Measurements from ENCODE around the gene ATN1.

ATN1 gene

DNA sequence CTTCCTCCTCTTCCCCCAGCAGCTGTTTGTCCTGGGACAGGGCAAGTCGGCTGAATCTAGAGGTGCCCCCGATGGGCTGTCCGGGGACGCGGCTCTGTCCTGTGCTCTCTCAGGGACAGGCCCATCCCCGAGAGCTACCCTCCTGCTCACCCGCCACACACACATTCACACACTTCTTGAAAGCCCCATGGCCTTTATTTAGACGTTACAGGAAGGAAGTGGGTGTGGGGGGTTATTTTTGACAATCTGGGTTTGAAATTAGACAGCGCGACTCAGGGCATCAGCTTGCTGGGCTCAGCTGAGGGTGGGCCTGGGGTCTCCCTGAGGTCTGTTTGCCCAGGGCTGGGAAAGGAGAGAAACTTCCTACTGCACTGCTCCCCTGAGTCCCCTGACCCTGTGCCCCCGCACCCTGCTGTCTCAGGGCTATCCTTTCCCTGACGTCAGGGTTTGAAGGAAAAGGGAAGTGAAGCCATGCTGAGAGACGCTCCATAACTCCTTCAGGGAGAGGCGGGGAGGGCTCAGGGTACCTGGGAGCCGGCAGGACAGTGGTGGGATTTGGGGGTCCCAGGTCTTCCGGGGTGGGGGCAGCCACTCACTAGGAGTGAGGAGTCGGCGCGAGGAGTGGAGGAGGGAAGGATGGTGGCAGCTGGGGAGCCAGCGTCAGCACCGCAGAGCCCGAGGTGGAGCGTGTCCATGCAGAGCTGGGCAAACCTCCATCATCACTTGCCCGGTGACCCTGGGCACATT lies 31.5 kb downstream of the ATN1 start:
- peak; percentile 88 for DNase-seq

DNA sequence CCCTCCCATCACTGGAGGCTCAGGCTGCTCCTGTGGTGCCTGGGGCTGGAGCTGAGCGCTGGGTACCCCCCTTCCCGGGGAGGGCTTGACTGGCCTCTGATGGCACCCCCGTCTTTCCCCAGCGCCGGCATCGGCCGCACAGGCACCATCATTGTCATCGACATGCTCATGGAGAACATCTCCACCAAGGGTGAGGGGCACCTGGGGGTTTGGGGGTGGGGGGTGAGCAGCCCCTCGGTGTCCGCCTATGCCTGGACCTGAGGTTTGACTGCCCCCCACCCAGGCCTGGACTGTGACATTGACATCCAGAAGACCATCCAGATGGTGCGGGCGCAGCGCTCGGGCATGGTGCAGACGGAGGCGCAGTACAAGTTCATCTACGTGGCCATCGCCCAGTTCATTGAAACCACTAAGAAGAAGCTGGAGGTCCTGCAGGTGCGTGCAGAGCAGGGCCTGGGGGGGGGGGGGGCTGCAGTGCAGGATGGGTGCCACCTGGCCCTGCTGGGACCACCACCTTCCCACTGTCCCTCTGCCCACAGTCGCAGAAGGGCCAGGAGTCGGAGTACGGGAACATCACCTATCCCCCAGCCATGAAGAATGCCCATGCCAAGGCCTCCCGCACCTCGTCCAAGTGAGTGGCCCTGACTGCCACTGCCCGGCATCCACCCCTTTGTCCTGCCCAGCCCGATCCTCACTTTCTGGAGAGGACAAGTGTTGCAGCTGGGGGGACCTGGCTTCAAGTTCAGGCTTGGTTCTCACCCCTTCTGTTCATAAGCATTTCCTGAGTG lies 32.2 kb downstream of the ATN1 start:
- no peak for DNase-seq

DNA sequence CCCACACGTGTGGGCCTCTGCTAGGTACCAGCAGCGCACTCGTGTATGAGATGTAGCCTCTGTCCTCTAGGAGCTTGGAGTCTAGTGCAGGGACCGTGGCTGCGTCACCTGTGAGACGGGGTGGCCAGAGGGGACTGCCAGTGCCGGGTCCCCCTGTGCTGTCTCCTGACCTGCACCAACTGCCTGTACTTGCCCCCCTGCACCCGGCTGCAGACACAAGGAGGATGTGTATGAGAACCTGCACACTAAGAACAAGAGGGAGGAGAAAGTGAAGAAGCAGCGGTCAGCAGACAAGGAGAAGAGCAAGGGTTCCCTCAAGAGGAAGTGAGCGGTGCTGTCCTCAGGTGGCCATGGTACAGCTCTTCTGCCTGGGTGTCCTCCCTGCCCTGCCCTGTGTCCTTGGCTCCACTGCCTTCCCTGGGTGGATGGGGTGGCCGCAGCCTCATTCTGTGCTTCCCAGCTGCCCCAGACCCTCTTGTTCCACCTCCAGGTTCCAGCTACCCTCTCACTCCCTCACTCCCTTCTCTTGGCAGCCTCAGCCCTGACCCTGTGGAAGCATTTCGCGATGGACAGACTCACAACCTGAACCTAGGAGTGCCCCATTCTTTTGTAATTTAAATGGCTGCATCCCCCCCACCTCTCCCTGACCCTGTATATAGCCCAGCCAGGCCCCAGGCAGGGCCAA lies 33.0 kb downstream of the ATN1 start:
- DNase-seq: no peak

DNA sequence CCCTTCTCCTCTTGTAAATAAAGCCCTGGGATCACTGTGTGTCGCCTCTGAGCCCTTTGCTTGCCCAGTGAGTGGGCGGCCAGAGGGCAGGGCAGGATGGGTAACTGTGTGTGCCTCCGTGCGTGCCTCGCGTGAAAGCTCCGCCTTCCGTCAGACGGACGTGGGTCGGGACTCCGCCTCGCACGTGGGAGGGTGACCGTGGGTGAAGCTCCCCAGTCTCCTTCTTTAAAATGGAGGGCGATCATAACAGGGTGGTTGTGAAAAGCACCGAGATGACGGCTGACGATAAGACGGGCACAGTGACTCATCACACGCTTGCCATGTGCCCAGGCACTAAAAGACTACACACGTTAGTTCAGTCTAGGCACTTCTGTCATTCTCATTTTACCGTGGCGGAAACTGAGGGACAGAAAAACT lies 33.5 kb downstream of the ATN1 start:
- DNase-seq: peak; percentile 89

DNA sequence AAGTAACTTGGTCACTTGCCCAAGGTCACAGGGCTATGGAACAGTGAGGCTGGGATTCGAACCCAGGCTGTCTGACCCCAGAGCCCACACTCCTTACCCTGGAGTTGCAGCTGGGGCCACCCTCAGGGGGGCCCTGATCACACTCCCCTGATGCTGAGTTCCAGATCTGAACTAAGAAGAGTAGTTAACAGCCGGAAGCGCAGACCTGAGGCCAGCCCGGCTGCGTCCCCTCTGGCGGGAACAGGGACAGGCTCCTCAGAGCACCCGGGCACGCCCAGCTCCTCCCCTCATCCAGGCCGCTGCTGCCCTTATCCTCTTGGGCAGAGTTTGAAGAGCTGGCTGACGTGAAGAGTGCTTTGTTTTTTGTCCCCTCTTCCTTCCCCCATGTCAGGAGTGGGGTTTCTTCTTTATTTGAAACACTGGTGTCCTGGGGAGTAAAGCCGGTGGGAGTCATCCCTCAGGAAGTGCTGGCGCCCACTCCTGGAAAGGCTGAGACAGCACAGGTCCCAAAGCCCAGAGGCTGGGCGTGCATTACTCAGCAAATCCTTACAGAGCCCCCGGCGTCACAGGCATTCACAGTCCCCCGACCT lies 34.0 kb downstream of the ATN1 start:
- no peak for DNase-seq

DNA sequence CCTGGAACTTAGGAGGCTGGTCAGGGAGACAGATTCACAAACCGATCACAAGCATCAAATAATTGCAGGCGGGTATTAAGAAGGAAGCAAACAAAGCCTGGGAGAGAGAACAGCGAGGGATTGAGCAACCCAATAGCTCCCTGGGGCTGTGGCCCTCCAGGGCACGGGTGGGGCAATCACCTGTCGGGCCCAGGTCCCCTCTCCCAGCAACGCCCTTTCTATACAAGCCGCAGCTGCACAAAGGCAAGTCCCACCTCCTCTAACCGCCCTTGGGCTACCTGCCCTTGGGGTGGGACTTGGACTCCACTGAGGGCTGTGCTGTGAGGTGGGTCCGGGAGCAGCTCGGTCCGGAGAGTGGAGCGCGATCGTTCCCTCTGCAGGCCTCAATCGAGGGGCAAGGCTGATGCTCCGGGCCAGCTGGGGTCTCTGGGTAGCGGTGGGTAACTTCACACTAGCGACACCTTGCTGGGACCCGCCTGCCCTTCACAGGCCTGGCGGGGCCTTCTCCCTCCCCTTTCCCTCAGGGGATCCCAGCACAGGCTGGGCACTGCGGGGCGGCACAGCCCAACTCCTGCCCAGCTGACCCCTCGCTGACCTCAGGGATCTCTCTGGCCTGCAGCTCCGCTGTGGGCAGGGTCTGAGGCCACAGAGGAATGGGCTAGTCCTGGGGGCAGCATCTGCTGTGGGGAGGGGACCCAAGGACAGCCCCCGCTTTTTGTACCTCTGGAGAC lies 34.7 kb downstream of the ATN1 start:
- DNase-seq: no peak

DNA sequence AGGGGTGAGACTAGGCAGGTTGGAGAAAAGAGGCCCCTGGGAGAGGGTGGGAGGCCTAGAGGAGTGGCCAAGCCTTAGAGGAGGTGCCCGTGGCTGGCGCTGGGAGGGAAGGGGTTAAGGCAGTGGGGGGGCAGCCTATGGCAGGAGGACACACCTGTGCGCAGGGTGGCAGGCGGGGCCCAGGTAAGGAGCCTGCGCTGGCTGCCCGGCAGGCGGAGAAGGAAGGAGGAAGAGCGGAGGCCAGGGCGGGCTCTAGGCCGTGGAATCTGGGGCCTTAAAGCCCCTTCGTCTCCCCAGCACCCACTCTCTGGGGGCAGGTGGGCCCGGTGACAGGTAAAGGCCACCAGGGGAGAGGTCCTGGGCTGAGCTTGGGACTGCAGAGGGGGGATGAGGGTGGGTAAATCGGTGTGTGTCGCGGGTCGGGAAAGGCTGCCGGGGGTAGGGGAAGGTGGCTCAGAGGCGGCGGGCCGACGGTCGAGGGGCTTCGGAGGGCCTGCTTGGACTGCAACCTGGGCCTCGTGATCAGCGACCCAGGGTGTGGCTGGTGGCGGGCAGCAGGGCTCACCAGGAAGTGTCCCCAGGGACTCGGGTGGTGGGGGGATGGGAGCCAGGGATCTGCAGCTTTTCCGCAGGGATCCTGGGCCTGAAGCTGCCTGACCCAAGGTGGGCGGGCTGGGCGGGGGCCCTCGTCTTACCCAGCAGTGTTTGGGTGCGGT lies 35.4 kb downstream of the ATN1 start:
- DNase-seq: no peak

DNA sequence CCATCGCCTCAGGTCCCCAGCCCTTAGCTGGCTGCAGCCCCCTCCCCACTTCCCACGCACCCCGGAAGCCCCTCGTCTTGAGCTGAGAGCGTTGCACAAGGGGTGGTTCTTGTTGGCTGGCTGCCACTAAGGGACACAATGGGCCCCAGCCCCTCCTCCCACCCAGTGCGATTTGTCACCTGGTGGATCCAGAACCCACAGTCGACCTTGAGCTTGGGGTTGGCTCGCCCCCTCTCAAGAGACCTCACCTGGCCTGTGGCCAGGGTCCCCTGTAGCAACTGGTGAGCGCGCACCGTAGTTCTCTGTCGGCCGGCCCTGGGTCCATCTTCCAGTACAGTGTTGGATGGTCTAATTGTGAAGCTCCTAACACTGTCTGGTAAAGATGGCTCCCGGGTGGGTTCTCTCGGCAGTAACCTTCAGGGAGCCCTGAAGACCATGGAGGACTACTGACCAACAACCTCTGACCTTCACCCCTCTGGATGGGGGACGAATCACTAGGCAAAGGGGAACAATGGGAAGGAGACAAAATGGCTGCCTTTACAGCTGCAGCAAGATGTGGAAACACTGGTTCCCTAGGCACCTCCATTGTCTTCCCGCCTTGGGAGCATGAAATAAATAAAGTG lies 36.1 kb downstream of the ATN1 start:
- no peak for DNase-seq

DNA sequence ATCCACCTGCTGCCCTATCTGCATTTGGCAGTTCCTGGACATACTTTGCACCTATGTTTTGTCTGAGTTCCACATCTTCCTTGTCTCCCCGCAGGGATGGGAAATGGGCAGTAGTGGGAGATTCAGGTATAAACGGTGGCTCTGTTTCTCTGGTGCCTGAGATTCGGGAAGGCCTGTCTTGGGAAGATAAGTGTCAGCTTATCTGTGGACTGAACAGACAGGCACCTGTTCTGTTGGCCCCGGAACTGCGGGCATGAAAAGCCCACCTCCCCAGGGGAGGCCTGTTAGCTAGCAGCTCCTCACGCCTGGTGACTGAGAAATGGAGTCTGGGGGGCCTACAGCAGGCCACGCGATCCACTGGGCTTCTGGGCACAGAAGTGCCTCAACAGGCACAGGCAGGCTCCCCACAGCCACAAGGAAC lies 36.9 kb downstream of the ATN1 start:
- DNase-seq: no peak

DNA sequence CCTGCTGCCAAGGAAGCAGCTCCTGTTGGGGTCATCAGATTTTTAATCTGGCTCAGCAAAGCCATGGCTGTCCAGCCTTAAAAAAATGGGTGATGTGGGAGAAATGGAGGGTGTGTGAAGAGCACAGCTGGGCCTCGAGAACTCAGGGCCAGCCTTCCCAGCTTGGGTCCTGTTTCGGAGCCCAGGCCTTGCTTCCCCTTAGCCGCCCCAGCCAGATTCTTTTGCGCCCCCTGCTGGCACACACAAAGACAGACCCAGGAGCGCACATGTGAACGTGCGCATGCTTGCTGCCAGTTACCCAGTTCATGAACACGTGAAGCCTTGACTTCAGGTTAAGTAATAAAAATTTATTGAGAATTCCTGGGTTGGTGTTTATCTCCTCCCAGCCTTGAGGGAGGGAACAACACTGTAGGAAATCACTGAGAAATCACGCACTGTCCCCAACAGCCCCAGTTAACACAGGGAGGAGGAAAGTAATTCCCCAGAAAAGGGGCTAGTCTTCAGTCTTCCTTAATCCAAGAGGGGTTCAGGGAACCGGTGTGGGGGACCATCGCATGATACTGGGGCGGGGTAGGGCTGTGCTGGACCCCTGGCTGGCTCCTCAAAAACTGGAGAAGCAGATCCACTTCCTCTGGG lies 37.4 kb downstream of the ATN1 start:
- DNase-seq: peak; percentile 83

DNA sequence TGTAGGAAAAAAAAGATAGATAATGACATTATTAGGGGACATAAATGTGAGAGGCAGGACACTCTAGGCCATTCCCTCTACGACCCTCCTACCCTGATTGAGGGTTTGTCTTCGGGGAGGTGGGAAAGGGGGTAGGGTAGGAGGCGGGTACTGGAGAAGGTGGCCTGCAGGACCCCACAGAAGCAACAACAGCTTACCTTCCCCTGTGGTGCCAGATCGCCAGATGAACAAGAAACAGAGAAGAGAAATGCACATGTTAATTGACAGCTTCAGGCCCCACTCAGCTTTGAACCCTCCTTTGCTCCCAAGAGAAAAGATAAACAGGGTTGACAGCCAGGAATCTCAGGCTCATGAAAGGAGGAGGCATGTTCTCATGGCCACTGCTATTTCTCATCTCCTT lies 38.0 kb downstream of the ATN1 start:
- no peak for DNase-seq

DNA sequence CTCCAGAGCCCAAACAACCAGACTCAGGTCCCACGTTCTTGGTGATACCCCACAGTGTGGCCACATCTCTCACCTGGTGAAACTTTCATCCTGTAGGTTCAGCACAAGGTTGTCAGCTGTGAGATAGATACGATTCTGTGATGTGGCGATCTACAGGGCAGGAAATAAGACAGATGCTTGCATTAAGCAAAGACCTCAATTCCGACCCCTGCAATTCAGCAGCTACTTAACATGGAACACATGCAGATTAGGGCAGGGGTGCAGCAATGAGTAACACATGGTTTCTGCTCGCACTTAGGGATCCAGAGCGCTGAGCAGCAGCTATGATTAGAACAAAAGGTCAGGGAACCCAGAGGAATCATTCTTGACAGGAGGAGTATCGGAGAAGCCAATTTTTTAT lies 38.6 kb downstream of the ATN1 start:
- DNase-seq: no peak

DNA sequence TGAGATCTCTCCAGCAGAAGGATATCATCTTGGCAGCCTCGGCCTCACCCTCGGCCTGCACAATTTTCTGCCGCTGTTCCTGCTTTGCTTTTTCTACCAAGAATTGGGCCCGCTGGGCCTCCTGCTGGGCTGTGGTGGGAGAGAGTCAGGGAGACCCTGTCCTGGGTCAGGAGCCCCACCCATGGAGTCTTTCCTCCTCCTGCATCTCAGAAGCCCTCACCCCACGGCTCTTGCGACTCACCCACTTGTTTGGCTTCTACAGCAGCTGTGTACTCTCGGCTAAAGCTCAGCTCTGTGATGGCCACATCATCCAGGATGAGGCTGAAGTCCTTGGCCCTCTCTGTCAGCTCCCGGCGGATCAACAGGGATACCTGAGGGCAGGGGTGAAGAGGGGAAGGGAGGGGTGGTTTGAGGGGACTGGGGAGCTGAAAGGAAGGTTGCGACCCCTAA lies 39.9 kb downstream of the ATN1 start:
- no peak for DNase-seq

DNA sequence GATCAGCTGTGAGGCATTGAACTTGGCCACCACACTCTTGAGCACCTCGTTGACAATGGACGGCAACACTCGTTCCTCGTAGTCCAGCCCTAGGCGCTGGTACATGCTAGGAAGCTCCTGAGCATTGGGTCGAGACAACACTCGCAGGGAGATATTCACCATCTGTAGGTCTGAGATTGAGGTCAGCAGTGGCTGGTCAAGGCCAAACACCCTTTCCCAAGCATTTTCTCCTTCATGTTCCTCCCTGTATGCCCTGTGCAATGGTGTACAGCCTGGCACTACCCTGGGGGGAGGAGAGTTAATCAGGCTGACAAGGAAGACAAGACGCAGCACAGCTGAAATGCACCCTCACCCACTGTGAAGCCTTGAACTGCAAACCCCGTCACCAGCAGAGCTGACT lies 40.7 kb downstream of the ATN1 start:
- no peak for DNase-seq

DNA sequence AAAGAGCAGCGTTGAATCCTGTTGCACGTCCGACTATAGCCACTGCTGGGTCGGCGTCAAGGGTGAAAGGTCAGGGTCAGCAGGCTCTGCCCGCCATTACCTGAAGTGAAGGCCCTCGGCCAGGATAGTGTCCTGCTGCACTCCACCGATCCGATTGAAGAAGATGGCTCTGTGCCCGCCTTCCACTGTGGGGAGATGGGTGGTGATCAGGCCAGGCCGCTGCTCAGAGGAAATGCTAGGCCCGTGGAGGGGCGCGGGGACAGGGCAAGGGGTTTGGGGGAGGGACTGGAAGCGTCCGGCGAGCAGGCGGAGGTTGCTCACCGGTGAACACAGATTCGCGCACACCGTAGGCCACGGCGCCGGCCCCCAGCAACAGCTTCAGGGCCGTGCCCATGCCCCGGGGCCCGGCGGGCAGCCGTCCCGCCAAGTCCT lies 42.4 kb downstream of the ATN1 start:
- DNase-seq: no peak

DNA sequence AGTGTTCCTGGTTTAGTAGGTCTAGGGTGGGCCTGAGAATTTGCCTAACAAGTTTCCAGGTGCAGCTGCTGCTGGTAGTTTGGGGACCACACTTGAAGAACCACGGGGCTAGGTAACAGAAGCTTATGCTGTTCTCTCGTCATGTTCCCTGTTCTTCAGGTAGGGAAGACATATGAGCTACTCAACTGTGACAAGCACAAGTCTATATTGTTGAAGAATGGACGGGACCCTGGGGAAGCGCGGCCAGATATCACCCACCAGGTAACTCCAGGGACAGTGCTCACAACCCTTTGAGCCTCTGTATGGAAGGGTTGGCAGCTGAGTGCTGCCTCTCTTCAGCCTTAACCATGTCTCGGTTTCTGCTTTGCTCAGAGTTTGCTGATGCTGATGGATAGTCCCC lies 46.4 kb downstream of the ATN1 start:
- no peak for DNase-seq

DNA sequence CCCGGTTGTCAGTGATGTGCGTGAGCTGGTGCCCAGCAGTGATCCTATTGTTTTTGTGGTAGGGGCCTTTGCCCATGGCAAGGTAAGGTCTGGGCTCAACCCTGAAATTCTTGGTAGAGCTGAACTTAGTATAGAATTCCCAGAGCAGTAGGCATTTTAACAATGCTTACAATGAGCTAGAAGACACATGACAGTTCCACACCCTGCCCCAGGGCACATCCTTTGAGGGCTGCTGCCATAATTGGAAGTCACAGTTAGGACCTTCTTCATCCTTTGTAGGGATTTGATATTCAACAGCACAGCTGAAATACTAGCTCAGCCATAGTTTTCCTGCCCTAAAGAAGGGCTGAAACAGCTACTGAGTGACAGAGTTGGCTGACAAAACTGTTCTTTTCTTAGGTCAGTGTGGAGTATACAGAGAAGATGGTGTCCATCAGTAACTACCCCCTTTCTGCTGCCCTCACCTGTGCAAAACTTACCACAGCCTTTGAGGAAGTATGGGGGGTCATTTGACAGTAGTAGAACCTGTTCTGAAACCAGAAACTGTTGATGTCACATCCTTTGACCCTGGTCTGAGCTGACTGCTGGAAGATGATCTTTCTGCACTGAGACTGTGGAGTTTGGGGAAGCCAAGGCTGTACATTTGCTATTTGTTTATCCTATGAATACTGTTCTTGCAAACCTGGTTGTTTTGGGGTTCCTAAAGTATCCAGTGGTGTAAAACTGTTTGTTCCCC lies 47.7 kb downstream of the ATN1 start:
- DNase-seq: no peak

DNA sequence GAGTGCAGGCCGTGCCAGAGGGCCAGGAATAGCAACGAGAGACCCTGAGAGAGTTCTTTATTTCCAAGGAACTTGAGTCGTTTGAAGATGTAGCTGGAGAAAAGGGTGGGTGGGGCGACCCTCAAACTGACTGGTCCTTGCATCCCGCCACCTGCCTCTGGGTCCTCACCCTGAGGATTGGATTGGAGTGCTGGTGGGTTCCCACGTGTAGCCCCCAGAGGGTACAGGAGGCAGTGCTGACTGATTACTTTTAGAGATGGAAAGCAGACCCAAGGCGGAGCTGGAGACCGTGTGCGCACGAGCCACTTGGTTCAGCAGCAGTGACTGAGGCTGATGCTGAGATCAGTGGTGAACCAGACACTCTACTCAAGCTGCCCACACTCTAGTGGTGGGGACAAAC lies 49.9 kb downstream of the ATN1 start:
- no peak for DNase-seq

DNA sequence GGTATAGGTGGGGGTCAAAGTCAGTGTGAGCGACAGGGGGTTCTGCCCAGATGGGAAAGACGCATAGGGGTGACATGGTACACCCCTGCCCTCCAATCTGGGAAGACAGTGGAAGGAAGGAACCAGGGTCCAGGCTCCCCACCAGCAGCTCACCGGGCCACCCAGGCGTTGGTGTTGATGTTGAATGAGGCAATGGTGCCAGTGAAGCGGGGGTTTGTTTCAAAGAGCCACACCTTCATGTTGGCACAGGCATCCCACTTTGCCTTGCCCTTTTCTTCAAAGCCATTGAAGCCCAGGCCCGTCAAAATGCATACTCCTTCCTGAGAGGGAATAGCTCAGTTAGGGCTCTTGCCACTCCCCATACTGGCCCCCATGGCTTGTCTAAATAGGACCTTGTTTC lies 50.4 kb downstream of the ATN1 start:
- DNase-seq: no peak

DNA sequence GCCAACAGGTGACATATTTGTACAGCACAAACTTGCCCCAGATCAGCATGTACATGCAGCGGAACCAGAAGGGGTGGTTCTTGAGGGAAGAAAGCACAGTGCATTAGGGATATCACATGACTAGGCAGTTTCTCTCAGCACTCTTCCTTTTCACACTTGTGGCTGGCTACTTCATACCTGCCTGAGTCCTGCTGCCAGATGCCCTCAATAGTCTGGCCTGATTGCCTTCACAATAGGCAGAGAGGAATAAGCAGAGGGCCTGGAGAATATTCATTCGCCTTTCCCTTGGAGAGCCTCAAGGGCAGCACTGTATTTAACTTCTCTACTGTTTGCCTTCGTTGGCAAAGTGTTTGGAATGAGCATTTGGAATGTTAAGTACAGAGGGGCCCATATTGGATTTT lies 50.9 kb downstream of the ATN1 start:
- DNase-seq: no peak
